ENCODE results near the gene STARD3. TPM values are rescaled to one million over a fixed set of nuclear protein-coding genes. Genes with fewer than 3 reads are reported as not detected.

The STARD3 gene
- total RNA-seq, 6 experiments from 2014 or later, result 24.3 to 49.8 (median 28.0) TPM

DNA sequence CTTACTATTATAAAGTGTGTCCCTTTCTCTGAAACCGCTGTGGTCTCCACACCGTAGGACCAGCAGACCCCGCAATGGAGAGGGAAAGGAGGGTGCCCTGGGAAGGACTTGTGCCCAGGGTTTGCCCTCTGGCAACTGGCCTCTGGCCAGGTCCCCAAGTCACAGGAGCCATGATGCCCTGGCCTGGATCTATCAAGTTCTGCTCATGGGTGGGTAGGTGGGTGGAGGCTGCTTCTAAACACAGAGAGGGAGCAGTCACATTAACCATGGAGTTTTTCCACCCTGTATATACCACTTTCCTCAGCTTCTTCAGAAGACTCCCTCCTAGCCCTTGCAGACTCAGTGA, 19.9 kb upstream of the STARD3 start:
- Histone ChIP-seq H3K27me3 (no peaks in the 10 kb centered on the region), H3K4me3 (no peak overlapping the region), H3K36me3 (no peaks in the 10 kb centered on the region), H3K27ac (no peak overlapping the region), H3K4me1 (no peaks in the 10 kb centered on the region), H3K9me3 (no peaks in the 10 kb centered on the region)
- intact Hi-C loops (cut with DNase I), result no loop called here
- ATAC-seq (no peak), DNase-seq (no peak)
- TF ChIP-seq POLR2A (IDR thresholded peaks at IDR 0.05), result no peak
- TF ChIP-seq, protein P1, sequence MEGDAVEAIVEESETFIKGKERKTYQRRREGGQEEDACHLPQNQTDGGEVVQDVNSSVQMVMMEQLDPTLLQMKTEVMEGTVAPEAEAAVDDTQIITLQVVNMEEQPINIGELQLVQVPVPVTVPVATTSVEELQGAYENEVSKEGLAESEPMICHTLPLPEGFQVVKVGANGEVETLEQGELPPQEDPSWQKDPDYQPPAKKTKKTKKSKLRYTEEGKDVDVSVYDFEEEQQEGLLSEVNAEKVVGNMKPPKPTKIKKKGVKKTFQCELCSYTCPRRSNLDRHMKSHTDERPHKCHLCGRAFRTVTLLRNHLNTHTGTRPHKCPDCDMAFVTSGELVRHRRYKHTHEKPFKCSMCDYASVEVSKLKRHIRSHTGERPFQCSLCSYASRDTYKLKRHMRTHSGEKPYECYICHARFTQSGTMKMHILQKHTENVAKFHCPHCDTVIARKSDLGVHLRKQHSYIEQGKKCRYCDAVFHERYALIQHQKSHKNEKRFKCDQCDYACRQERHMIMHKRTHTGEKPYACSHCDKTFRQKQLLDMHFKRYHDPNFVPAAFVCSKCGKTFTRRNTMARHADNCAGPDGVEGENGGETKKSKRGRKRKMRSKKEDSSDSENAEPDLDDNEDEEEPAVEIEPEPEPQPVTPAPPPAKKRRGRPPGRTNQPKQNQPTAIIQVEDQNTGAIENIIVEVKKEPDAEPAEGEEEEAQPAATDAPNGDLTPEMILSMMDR (IDR thresholded peaks at IDR 0.05), result no peak
- WGBS (ENCODE audit: insufficient coverage, low coverage, low lambda C conversion rate, missing lambda C conversion rate), result no CpG with 5 or more reads among the region's 3 CpGs

DNA sequence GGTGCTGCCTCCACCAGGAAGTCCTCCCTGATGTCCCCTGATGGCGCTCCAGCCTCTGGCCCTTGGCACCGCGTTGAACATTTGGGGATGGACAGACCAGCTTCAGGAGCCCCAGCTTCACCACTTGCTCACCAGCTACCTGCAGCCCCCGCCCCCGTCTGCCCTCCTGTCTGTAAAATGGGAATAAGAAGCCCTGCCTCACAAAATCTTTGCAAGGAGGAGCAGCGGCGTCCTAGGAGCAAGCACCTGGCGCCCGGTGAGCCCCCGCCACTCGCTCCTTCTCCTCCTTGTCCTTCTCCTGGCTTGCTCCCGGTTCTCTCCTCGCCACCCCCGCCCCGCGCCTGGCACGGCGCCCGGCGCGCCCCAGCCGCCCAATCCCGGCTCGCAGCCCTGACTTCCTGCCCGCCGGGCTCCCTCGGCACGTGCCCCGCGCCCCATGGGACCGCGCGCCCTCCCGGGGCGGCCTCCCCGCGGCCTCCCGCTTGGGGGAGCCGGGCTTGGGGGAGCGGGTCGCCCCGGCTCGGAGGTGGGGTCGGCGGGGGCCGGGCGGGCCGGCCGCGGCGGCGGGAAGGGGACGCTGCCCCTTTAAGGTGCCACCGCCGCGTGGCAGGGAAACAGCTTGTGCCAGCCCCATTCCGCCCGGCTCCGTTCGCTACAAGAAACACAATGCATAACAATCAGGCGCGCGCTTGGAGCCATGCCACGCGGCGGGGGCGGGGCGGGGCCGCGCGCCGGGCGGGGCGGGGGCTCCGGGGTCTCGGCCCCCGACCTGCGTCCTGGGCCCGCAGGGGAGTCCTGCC, 19.3 kb upstream of the STARD3 start:
- Histone ChIP-seq H3K27me3 (no peaks in the 10 kb centered on the region), H3K27ac (no peak overlapping the region), H3K4me1 (no peaks in the 10 kb centered on the region), H3K9me3 (no peaks in the 10 kb centered on the region), H3K4me3 (peak overlapping the region; percentile 31 to 59 (median 44)), H3K36me3 (no peaks in the 10 kb centered on the region)
- ATAC-seq (peak; percentile 35 to 56 (median 52)), DNase-seq (peak; percentile 64 to 71 (median 69))
- WGBS (ENCODE audit: insufficient coverage, low coverage, low lambda C conversion rate, missing lambda C conversion rate), result 2% methylated on average over 7 of the region's 79 CpGs
- TF ChIP-seq, protein P1 (IDR thresholded peaks at IDR 0.05), result no peak
- TF ChIP-seq POLR2A (IDR thresholded peaks at IDR 0.05), result peak; percentile 13
- intact Hi-C loops (cut with DNase I), result no loop called here

DNA sequence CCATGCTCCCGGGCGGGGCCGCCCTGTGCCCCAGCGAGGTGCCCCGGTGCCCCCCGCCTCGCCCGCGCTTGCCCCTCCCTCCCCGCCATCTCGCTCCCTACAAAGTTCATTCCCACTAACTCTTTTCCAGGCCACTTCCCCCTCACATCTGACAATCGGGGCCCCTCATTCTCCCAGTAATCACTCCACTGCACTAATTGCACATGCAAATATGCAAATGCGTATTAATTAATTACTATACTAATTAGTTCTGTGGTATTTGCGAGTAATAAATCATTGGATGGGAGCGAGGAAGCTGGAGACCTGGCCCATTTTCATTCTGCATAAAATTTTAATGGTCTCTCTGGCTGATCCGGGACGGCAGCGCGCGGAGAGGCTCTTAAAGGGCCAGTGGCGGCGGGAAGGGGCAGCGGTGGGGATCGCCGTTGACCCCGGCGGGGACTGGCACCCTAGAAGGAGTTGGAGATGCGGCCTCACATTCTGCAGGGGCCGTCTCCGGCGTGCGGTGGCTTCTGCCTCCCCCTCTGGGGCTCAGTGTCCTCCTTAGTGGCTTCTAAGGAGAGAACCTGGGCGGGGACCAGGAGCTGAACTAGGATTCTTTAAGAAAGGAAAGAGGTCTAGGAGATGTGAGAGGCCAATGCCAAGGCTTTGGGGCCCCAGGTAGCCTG, 18.6 kb upstream of the STARD3 start:
- Histone ChIP-seq H3K4me3 (peak overlapping the region; percentile 31 to 59 (median 44)), H3K27me3 (no peaks in the 10 kb centered on the region), H3K4me1 (no peaks in the 10 kb centered on the region), H3K36me3 (no peaks in the 10 kb centered on the region), H3K27ac (no peak overlapping the region), H3K9me3 (no peaks in the 10 kb centered on the region)
- 1% methylated on average over 25 of the region's 33 CpGs for WGBS (ENCODE audit: insufficient coverage, low coverage, low lambda C conversion rate, missing lambda C conversion rate)
- DNase-seq, result no peak
- ATAC-seq, result no peak
- TF ChIP-seq, protein P1 (IDR thresholded peaks at IDR 0.05), result no peak
- no peak for TF ChIP-seq POLR2A (IDR thresholded peaks at IDR 0.05)
- intact Hi-C loops (cut with DNase I), result no loop called here

DNA sequence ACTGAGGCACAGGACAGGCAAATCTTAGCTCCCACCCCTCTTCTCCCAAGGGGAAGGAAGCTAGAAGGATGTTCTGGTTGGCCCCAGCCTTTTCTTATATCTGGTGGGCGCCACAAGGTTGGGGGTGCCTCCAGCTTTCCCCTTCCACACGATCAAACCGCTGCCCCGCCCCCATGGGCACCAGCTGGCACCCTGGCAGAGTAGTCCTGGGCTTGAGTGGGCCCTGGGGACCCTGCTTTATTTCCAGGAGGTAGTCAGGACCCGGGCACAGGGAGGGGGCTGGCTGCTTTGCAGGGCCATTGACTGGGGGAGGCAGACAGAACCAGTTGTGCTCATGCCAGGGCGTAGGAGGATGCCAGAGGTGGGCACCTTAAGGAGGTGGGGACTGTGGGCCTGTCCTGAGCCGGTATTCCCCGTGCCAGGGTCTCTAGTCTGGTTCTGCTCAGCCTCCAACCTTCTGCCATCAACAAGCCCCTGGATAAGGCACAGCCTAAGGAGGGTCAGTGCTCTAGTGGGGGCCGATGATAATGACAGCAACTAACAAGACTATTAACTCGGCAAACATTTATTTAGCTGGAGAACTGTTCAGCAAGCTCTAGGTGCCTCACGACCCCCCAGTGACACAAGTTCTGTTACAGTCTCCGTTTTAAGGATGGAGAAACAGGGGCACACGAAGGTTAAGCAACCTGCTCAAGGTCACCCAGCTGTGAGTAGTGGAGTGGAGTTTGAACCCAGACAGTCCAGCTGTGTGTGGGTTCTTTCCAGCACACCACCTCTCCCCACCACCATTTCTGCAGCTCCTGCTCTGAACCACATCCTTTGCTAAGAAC, 17.8 kb upstream of the STARD3 start:
- Histone ChIP-seq H3K4me1 (no peaks in the 10 kb centered on the region), H3K27ac (no peak overlapping the region), H3K9me3 (no peaks in the 10 kb centered on the region), H3K36me3 (no peaks in the 10 kb centered on the region), H3K4me3 (no peak overlapping the region), H3K27me3 (no peaks in the 10 kb centered on the region)
- ATAC-seq (no peak), DNase-seq (no peak)
- TF ChIP-seq, protein P1 (IDR thresholded peaks at IDR 0.05), result no peak
- no peak for TF ChIP-seq POLR2A (IDR thresholded peaks at IDR 0.05)
- WGBS (ENCODE audit: insufficient coverage, low coverage, low lambda C conversion rate, missing lambda C conversion rate), result 53% methylated on average over 4 of the region's 13 CpGs
- intact Hi-C loops (cut with DNase I), result no loop called here

All from right lobe of liver (tissue), 6 donors.